Brain microvascular endothelial cell (primary cell): Measurements from ENCODE around the gene AUNIP.

Source experiments
- DNase-seq: peaks from one replicate; pipeline ENCODE4 v3.0.0-alpha.2; 2020
- H3K27ac ChIP-seq: fragments of 250-450 bp; sonication (Bioruptor Pico); 2 replicates; pipeline ENCODE4 v1.5.1; 2020; ENCODE audit warnings: mild to moderate bottlenecking, moderate library complexity
- H3K27me3 ChIP-seq: fragments of 250-450 bp; sonication (Bioruptor Pico); replicated peaks from 2 replicates; pipeline ENCODE4 v1.5.1; 2020; ENCODE audit warnings: mild to moderate bottlenecking
- H3K36me3 ChIP-seq: fragments of 250-450 bp; sonication (Bioruptor Pico); replicated peaks from 2 replicates; pipeline ENCODE4 v1.5.1; 2020; ENCODE audit warnings: mild to moderate bottlenecking
- H3K4me3 ChIP-seq: 2 replicates; pipeline ENCODE4 v1.5.1; 2011; ENCODE audit warnings: low read depth, mild to moderate bottlenecking, control low read depth, low read length, moderate library complexity
- CTCF ChIP-seq: IDR thresholded peaks from 2 replicates; pipeline ENCODE4 v1.5.1; 2011; ENCODE audit warnings: low read depth, mild to moderate bottlenecking, moderate library complexity, low read length, control low read depth, inconsistent platforms; ENCODE audit errors: missing control alignments
- in situ Hi-C: cut with HindIII; loops from 2 replicates; pipeline ENCODE4 v1.10.0; 2017; ENCODE audit warnings: low sequenced_read_pairs, low pct_ligation_motif_present

The AUNIP gene

GRCh38 chr1:25899792-25900191 is 40.5 kb upstream of the AUNIP start:
- no peak for TF ChIP-seq CTCF
- DNase-seq: no peak
- Histone ChIP-seq H3K36me3 (peaks cover 13% of the 10 kb centered on the region), H3K27ac (no peak overlapping the region), H3K27me3 (no peaks in the 10 kb centered on the region), H3K4me3 (no peak overlapping the region)
- in situ Hi-C loops: loop anchor here (10.0 kb wide), 1 partner anchor 95 kb away; the partner anchor contains the start of gene PAFAH2

- peaks cover 13% of the 10 kb centered on the region for H3K36me3 ChIP-seq
- no peak overlapping the region for H3K27ac ChIP-seq
- DNase-seq: no peak
- H3K27me3 ChIP-seq: no peaks in the 10 kb centered on the region
- H3K4me3 ChIP-seq: no peak overlapping the region
- no peak for TF ChIP-seq CTCF
- in situ Hi-C loops: loop anchor here (10.0 kb wide), 1 partner anchor 96 kb away; the partner anchor contains the start of gene PAFAH2
Measured at GRCh38 chr1:25898223-25899015, 39.2 kb upstream of the AUNIP start.

GRCh38 chr1:25897754-25898153 is 38.5 kb upstream of the AUNIP start:
- in situ Hi-C loops: loop anchor here (10.0 kb wide), 1 partner anchor 97 kb away; the partner anchor contains the start of gene PAFAH2
- no peak for TF ChIP-seq CTCF

GRCh38 chr1:25896266-25896665 is 37.0 kb upstream of the AUNIP start:
- no peaks in the 10 kb centered on the region for H3K27me3 ChIP-seq
- in situ Hi-C loops: loop anchor here (10.0 kb wide), 1 partner anchor 99 kb away; the partner anchor contains the start of gene PAFAH2
- H3K27ac ChIP-seq: no peak overlapping the region
- DNase-seq: peak; percentile 16
- no peak for TF ChIP-seq CTCF
- peaks cover 7% of the 10 kb centered on the region for H3K36me3 ChIP-seq
- no peak overlapping the region for H3K4me3 ChIP-seq

More at GRCh38 chr1:25897754-25898153, 38.5 kb upstream of the AUNIP start:
- Histone ChIP-seq H3K27me3 (no peaks in the 10 kb centered on the region), H3K27ac (no peak overlapping the region), H3K36me3 (peaks cover 13% of the 10 kb centered on the region), H3K4me3 (no peak overlapping the region)
- DNase-seq: no peak

- no peak overlapping the region for H3K27ac ChIP-seq
- peaks cover 4% of the 10 kb centered on the region for H3K36me3 ChIP-seq
- peak; percentile 90 for DNase-seq
- in situ Hi-C loops: loop anchor here (10.0 kb wide), 1 partner anchor 99 kb away; the partner anchor contains the start of gene PAFAH2
- no peak overlapping the region for H3K4me3 ChIP-seq
- no peaks in the 10 kb centered on the region for H3K27me3 ChIP-seq
- peak; percentile 99 for TF ChIP-seq CTCF
Measured at GRCh38 chr1:25895365-25895990, 36.2 kb upstream of the AUNIP start.
